Measurements from ENCODE around the gene RPRD1A. TPM values are rescaled to one million over a fixed set of nuclear protein-coding genes. Genes with fewer than 3 reads are reported as not detected.

RPRD1A gene
- polyA plus RNA-seq, 1 of the 3 experiments (the other 2 are of a cell fraction): 28.9 TPM

GRCh38 chr18:36017232-36017631, 50.1 kb downstream of the RPRD1A start (continued):
- TF ChIP-seq REST (IDR thresholded peaks at IDR 0.05; ENCODE audit: low read depth, low read length) (no peak), CTCF (IDR thresholded peaks at IDR 0.05) (no peak), TAF1 (IDR thresholded peaks at IDR 0.05; ENCODE audit: borderline replicate concordance, low read depth, low read length) (no peak), RFX5 (IDR thresholded peaks at IDR 0.05; ENCODE audit: low read length) (no peak; the same call in 1 of the 2 replicates), FOSL2 (IDR thresholded peaks at IDR 0.05; ENCODE audit: borderline replicate concordance, low read depth) (no peak), POLR2AphosphoS5 (IDR thresholded peaks at IDR 0.05; ENCODE audit: low read depth, low read length) (peak; percentile 50; the same call in 1 of the 2 replicates), GATA2 (CRISPR knock-in tag; IDR thresholded peaks at IDR 0.05) (peak; percentile 97), MEF2A (IDR thresholded peaks at IDR 0.05; ENCODE audit: borderline replicate concordance, low read depth) (no peak), RXRA (IDR thresholded peaks at IDR 0.05; ENCODE audit: borderline replicate concordance, low read depth) (no peak), TCF12 (IDR thresholded peaks at IDR 0.05) (peak; percentile 79), FOXJ3 (CRISPR knock-in tag; IDR thresholded peaks at IDR 0.05) (0 out of 2 replicates have a peak, but pooled peaks have one; percentile 62), USF2 (IDR thresholded peaks at IDR 0.05; ENCODE audit: borderline replicate concordance, low read depth, low read length) (no peak), MXI1 (IDR thresholded peaks at IDR 0.05; ENCODE audit: low read depth, low read length) (peak; percentile 65), NRF1 (IDR thresholded peaks at IDR 0.05; ENCODE audit: low read depth, low read length) (no peak), RCOR1 (IDR thresholded peaks at IDR 0.05; ENCODE audit: low read length) (peak; percentile 94; the same call in 1 of the 2 replicates), SIN3A (IDR thresholded peaks at IDR 0.05; ENCODE audit: borderline replicate concordance, low read depth, low read length) (no peak), EP300 (IDR thresholded peaks at IDR 0.05; ENCODE audit: borderline replicate concordance in 1 of 2, low read depth in 1 of 2, low read length in 1 of 2) (peak in 1 of 2 experiments; percentile 97; a peak in 2 of 4 replicates), MAX (IDR thresholded peaks at IDR 0.05; ENCODE audit: low read depth) (no peak), PBX3 (IDR thresholded peaks at IDR 0.05) (no peak), SMC3 (IDR thresholded peaks at IDR 0.05; ENCODE audit: low read depth, low read length) (no peak; the same call in 1 of the 2 replicates)

All from SK-N-SH (cell line).